CD4-positive, alpha-beta T cell treated with Interferon gamma for 1 hour (primary cell): Measurements from ENCODE around the gene ISCU.
"Not testable (repeated sequence)": the region's sequence is repeated elsewhere in the genome, so short reads cannot be mapped to it uniquely, and the experiment has no call there.

Source experiments
- DNase-seq: peaks from one replicate; pipeline ENCODE4 v3.0.0-alpha.2; 2020

The ISCU gene

GRCh38 chr12:108605690-108606406 is 43.5 kb downstream of the ISCU start:
- DNase-seq = no peak

DNA sequence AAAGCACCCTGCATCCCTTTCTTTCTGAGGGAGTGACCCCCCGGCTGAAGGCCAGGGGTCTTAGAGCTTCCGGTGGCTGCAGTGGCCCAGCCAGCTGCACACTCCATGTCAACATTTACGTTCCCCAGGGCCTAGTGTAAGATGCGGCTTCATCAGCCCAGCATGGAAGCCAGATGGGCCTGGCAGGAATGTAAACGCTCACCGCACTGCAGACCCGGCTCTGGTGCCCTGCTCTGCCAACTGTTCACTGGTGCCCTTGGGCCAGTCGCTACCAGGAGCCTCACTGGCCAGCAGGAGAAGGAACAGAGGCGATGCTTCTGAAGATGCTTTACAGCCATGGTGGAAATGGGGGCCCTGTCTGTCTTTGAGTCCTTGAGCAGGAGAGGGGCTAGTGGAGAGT is 44.1 kb downstream of the ISCU start:
- no peak for DNase-seq

- DNase-seq = no peak
These were observed 45.7 kb downstream of the ISCU start for GRCh38 chr12:108607981-108608600.

DNA sequence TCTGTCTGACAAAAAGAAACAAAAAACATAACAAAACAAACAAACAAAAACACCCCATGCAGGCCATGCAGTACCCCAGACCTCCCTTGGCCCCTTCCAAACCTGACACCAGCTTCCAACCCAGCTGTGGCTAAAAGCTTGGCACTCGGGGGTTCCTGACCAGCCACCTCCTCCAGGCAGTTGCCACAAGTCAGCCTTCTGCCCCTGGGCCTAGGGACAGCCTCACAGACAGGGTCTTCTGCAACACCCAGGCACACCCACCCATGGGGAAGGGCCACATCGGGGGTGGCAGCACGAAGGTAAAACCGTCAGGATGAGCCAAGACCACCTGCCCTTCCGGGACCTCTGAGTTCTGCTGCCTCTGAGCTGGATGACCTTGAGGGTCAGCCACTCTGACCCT is 46.2 kb downstream of the ISCU start:
- DNase-seq = no peak

DNA sequence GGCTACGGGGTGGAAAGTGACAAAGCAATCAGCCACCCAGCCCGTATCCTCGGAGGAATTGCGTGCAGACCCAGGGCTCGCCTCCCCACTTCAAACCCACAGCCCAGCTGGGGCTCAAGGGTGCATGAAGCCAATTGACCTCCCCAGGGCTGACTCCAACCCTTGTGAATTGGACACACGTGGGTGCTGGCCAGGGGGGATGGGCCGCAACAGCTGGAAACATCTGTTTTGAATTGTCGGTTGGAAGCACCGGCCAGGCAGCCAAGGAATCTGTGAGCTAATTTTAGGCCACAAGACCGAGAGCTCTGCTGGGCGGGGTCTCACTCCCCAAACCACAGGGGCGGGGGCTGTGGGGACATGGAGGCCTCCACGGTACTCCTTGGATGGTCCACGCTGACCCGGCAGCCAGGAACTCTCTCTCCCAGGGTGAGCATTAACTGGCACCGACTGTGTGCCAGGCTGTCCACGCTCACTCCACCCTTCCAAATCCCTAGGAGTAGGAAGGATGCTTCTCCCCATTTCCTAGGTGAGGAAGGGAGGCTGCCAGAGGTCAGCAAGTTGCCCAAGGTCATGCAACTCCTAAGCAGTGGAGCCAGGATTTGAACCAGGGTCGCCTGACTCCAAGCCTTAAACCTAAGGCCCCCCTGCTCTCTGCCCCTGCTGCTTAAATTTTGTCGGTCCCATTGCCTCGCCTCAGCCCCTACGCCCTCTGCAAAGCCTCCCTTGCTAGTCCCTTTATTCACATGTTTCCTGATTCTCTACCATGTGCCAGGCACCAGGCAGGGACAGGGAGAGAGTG is 47.3 kb downstream of the ISCU start:
- DNase-seq = no peak

- no peak for DNase-seq
These were observed 48.0 kb downstream of the ISCU start for GRCh38 chr12:108610336-108610815.

DNA sequence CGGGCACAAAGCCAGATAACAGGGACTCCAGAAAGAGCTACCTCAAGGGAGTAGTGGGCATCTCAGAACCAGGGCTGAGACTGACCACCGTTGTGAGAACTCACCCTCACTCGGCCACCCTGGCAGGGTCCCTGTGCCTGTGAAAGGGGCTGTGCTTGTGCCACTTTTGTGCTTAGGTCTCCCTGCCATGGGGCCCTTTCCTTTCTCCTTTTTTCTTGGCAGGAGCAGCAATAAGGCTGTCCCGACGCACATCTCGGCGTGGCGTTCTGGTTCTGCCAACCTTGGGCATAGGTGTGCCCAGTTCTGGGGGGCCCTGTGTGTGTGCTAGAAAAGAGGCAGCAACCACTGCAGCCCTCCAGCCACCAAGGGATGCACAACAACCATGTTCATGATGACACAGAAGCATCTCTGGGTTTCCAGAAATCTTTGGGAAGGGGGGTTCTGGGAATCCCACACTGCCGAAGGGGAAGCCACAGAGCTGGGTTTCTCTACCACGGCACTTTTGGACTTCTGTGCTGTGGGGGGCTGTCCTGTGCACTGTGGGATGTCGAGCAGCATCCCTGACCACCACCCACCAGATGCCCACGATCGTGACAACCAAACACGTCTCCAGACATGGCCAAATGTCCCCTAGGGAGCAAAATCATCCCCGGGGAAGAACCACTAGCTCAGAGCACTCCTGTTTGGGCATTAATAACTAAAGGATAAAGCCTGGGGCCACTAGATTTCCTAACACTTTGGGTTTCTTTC is 48.6 kb downstream of the ISCU start:
- DNase-seq = no peak

GRCh38 chr12:108611884-108612415 is 49.6 kb downstream of the ISCU start:
- peak; percentile 40 for DNase-seq

DNA sequence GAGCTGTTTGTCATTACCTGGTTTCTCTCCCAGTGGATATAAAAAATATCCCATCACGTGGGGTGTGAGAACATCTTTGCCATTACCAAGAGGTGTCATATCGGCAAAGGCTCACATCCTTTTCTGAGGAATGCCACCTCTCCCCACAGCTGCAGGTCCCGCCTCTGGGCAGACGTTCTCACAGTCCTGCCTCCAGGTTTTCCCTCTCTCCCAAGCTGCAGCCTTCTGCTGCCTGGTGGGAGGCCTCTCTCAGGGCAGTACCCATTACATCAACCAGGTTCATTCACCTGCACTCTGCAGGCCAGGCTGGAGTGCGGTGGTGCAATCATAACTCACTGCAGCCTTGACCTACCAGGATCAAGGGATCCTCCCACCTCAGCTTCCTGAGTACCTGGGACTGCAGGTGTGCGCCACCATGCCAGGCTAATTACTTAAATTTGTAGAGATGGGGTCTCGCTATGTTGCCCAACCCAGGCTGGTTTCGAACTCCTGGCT is 50.4 kb downstream of the ISCU start:
- DNase-seq = no peak

DNA sequence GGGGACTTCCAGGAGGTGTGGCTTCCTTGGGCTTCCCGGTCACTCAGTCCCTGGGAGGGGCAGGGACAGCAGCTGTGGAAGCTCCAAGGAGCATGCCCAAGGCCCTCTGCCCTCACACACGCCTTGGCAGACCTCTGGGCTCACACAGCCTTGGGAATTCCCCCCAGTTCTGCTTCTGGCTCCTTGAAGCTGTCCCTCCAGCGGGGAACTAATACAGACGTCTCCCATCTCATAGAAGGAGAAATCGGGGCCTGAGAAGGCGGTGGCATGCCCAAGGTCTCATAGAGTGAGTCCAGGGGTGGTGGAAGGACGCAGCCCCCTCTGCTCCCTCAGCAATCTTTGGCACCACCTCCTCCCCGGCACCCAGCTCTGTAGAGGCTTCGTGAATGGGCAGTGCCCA is 51.2 kb downstream of the ISCU start:
- DNase-seq = no peak

DNA sequence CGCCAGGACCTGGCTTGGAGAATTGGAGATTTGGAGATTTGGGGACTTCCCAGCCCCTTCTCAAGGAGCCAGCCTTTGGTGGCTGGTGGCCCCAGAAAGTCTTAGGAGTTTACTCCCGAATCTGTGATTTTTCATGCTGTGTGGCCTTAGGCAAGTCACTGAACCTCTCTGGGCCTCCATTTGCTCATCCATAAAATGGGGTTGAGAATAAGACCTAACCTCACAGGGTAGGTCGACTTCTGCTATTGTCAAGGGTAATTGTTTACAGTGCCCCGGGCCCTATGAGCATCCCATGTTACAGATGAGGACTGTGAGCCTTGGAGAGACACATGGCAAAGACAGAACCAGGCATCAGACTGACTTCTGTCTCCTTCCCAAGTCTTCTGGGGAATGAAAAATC is 51.6 kb downstream of the ISCU start:
- DNase-seq = no peak

- no peak for DNase-seq
These were observed 52.2 kb downstream of the ISCU start for GRCh38 chr12:108614639-108615038.

GRCh38 chr12:108615918-108616317 is 53.5 kb downstream of the ISCU start:
- no peak for DNase-seq

GRCh38 chr12:108616359-108616758 is 54.0 kb downstream of the ISCU start:
- no peak for DNase-seq

- DNase-seq = peak; percentile 82
These were observed 54.8 kb downstream of the ISCU start for GRCh38 chr12:108616941-108617858.

DNA sequence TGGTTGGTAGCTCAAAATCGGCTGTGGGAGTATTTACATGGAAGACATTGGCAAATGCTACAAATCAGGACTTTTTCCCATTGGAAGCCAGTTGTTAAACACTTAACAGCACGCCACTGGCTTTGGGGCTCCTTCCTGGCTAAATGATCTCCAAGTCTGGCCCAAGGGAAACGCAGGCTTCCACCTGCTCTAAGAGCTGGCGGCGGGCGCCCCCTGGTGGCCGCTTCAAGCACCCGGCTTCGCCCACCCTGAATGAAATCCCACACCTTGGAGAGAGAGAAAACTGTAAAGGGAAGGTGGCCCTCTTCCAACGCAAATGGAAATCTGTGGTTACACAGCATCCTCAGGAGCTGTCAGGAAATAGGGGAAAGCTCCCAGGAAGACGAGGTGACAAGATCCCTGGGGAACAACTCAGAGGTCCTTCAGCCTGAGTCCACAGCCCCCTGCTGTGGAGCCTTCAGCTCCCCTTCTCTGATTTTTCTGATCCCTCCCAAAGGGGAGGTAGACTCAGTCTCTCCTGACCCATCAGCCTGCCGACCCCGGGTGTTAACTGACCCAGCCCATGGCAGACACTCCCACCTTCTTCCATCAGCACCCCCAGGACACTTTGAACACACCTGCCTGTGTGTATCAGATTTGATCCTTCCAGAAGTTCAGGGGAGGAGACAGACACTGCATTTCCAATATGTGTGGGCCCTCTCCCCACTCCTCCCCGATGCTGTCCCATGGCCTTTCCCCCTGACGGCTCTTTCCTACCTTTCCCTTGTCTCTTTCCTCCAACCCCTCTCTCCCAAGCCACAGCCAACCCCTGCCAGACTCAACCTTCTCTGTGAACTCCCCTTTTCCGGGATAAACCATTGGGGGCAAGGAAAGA is 55.9 kb downstream of the ISCU start:
- DNase-seq = peak; percentile 70

GRCh38 chr12:108618953-108619274 is 56.5 kb downstream of the ISCU start:
- DNase-seq = not testable (repeated sequence)
